GM21528 (cell line): ENCODE measurements around the gene SLC9A8.

Experiments used
- ATAC-seq: cut with Tn5 transposase; IDR thresholded peaks from one replicate; pipeline ENCODE4 v1.9.1; 2021; ENCODE audit warnings: mild to moderate bottlenecking, moderate library complexity; ENCODE audit not compliant: unreplicated experiment, low FRiP score

SLC9A8 gene

GRCh38 chr20:49868964-49869363, 56.3 kb downstream of the SLC9A8 start:
- ATAC-seq: no peak

- ATAC-seq: no peak
Observed at GRCh38 chr20:49870261-49870660, 57.6 kb downstream of the SLC9A8 start.

- ATAC-seq: no peak
Observed at GRCh38 chr20:49871391-49871948, 58.8 kb downstream of the SLC9A8 start.

GRCh38 chr20:49872056-49872455, 59.4 kb downstream of the SLC9A8 start:
- ATAC-seq: no peak

GRCh38 chr20:49874696-49875095, 62.1 kb downstream of the SLC9A8 start:
- no peak for ATAC-seq

- ATAC-seq: no peak
Observed at GRCh38 chr20:49877386-49877921, 64.8 kb downstream of the SLC9A8 start.

- ATAC-seq: no peak
Observed at GRCh38 chr20:49878977-49879376, 66.3 kb downstream of the SLC9A8 start.

- ATAC-seq: no peak
Observed at GRCh38 chr20:49880177-49880576, 67.5 kb downstream of the SLC9A8 start.

- ATAC-seq: no peak
Observed at GRCh38 chr20:49880724-49881445, 68.3 kb downstream of the SLC9A8 start.

- ATAC-seq: no peak
Observed at GRCh38 chr20:49882171-49882970, 69.7 kb downstream of the SLC9A8 start.

- no peak for ATAC-seq
Observed at GRCh38 chr20:49883246-49883802, 70.7 kb downstream of the SLC9A8 start.

GRCh38 chr20:49885558-49886332, 73.1 kb downstream of the SLC9A8 start:
- ATAC-seq: no peak

GRCh38 chr20:49886571-49887213, 74.1 kb downstream of the SLC9A8 start:
- ATAC-seq: no peak

GRCh38 chr20:49887251-49888211, 74.9 kb downstream of the SLC9A8 start:
- no peak for ATAC-seq

- no peak for ATAC-seq
Observed at GRCh38 chr20:49888212-49889000, 75.8 kb downstream of the SLC9A8 start.

- ATAC-seq: no peak
Observed at GRCh38 chr20:49889001-49889934, 76.6 kb downstream of the SLC9A8 start.

- ATAC-seq: no peak
Observed at GRCh38 chr20:49889935-49890333, 77.3 kb downstream of the SLC9A8 start.
